SK-N-SH (cell line): ENCODE measurements around the gene DNAJC1. TPM values are rescaled to one million over a fixed set of nuclear protein-coding genes. Genes with fewer than 3 reads are reported as not detected.
A peak's percentile ranks its signal among the peaks of the same experiment; 100 is the strongest.

Experiments
- CTCF ChIA-PET: fragments of 300-600, 350-600 bp; formaldehyde crosslinking; extraction: SDS; loops from one replicate; lab custom pipeline; 2021; lab: Yijun Ruan, JAX
- POLR2A ChIA-PET: fragments of 350-600 bp; sonication (Branson Sonifier 250); formaldehyde crosslinking; extraction: SDS; loops from one replicate; lab custom pipeline; 2020; ENCODE audit warnings: antibody characterized with exemption, inconsistent platforms; lab: Yijun Ruan, JAX
- DNase-seq: peaks from one replicate; pipeline ENCODE4 v3.0.0; 2012
- H2AFZ ChIP-seq: fragments of 200-600 bp; sonication (generic); 2 replicates; pipeline ENCODE4 v1.8.1; 2016; ENCODE audit warnings: antibody characterized with exemption, mild to moderate bottlenecking, low read depth
- H3F3A ChIP-seq: fragments of 200-600 bp; sonication (generic); replicated peaks from 2 replicates; pipeline ENCODE3; 2016; ENCODE audit warnings: antibody characterized with exemption, mild to moderate bottlenecking; ENCODE audit not compliant: insufficient read depth
- H3K27ac ChIP-seq, 2 experiments: fragments of 200-500 bp in 1 of 2; fragments of 200-600 bp in 1 of 2; sonication (Bioruptor generic) in 1 of 2; sonication (generic), shearing (Covaris generic) in 1 of 2; 2 replicates each; pipeline versions ENCODE4 v1.5.1 to v1.6.1; 2014 to 2016; ENCODE audit warnings: low read depth in 2 of 2, inconsistent platforms in 1 of 2, low read length in 1 of 2, mild to moderate bottlenecking in 1 of 2, mixed read lengths in 1 of 2
- H3K27me3 ChIP-seq: fragments of 200-600 bp; sonication (generic), shearing (Covaris generic); 2 replicates; pipeline ENCODE4 v1.6.1; 2016; ENCODE audit warnings: mixed run types; ENCODE audit not compliant: insufficient read depth
- H3K36me3 ChIP-seq, 2 experiments: fragments of 200-500 bp in 1 of 2; fragments of 200-600 bp in 1 of 2; sonication (Bioruptor generic) in 1 of 2; sonication (generic) in 1 of 2; replicated peaks in 1 of 2; 2 replicates each; pipeline versions ENCODE3 to v1.5.1; 2014 to 2016; ENCODE audit warnings: low read length in 1 of 2, mild to moderate bottlenecking in 1 of 2; ENCODE audit not compliant: insufficient read depth in 2 of 2, control insufficient read depth in 1 of 2
- H3K4me1 ChIP-seq, 2 experiments: fragments of 200-500 bp in 1 of 2; fragments of 200-600 bp in 1 of 2; sonication (Bioruptor generic) in 1 of 2; sonication (generic), shearing (Covaris generic) in 1 of 2; 2 replicates each; pipeline versions ENCODE4 v1.5.1 to v1.6.1; 2014 to 2016; ENCODE audit warnings: low read depth in 1 of 2, low read length in 1 of 2, mixed run types in 1 of 2; ENCODE audit not compliant: insufficient read depth in 2 of 2, control insufficient read depth in 1 of 2
- H3K4me2 ChIP-seq: fragments of 200-600 bp; sonication (generic), shearing (Covaris generic); 2 replicates; pipeline ENCODE4 v1.6.1; 2017; ENCODE audit warnings: mixed run types
- H3K4me3 ChIP-seq, 2 experiments: fragments of 200-500 bp in 1 of 2; fragments of 200-600 bp in 1 of 2; sonication (Bioruptor generic) in 1 of 2; sonication (generic), shearing (Covaris generic) in 1 of 2; 2 replicates each; pipeline versions ENCODE4 v1.5.1 to v1.8.1; 2014 to 2016; ENCODE audit warnings: low read depth in 2 of 2, inconsistent platforms in 1 of 2, low read length in 1 of 2, mild to moderate bottlenecking in 1 of 2, mixed read lengths in 1 of 2, moderate library complexity in 1 of 2
- H3K79me2 ChIP-seq: fragments of 200-600 bp; sonication (generic); 2 replicates; pipeline ENCODE4 v1.8.1; 2017; ENCODE audit warnings: mild to moderate bottlenecking; ENCODE audit not compliant: insufficient read depth
- H3K9ac ChIP-seq: fragments of 200-600 bp; sonication (generic); 2 replicates; pipeline ENCODE4 v1.6.1; 2017; ENCODE audit warnings: mixed run types
- H3K9me2 ChIP-seq: fragments of 200-600 bp; sonication (generic); 2 replicates; pipeline ENCODE4 v1.6.1; 2017; ENCODE audit warnings: mixed run types
- H3K9me3 ChIP-seq: fragments of 200-600 bp; sonication (generic); 2 replicates; pipeline ENCODE4 v1.6.1; 2017; ENCODE audit warnings: mixed run types, mild to moderate bottlenecking, moderate library complexity
- H4K20me1 ChIP-seq: fragments of 200-600 bp; sonication (generic); 2 replicates; pipeline ENCODE4 v1.6.1; 2017; ENCODE audit warnings: mild to moderate bottlenecking, mixed run types; ENCODE audit not compliant: insufficient read depth
- EP300 ChIP-seq, 2 experiments: IDR thresholded peaks; 2 replicates each; pipeline versions ENCODE4 v1.4.0 to v1.6.1; 2012; ENCODE audit warnings: borderline replicate concordance in 1 of 2, low read depth in 1 of 2, low read length in 1 of 2
- FOSL2 ChIP-seq: IDR thresholded peaks from 2 replicates; pipeline ENCODE4 v1.4.0; 2012; ENCODE audit warnings: low read depth, mild to moderate bottlenecking, moderate library complexity, borderline replicate concordance
- FOXJ3 ChIP-seq: sonication (generic); formaldehyde crosslinking; IDR thresholded peaks from 2 replicates; pipeline ENCODE4 v1.5.1; 2020; ENCODE audit warnings: mild to moderate bottlenecking, missing genetic modification reagents
- FOXM1 ChIP-seq: IDR thresholded peaks from 2 replicates; pipeline ENCODE4 v1.4.0; 2012; ENCODE audit warnings: low read depth, mild to moderate bottlenecking
- GATA2 ChIP-seq: sonication (generic); formaldehyde crosslinking; IDR thresholded peaks from 2 replicates; pipeline ENCODE4 v1.5.0; 2020; ENCODE audit warnings: mild to moderate bottlenecking, missing genetic modification reagents
- JUND ChIP-seq: IDR thresholded peaks from 2 replicates; pipeline ENCODE4 v1.4.0; 2012
- MEF2A ChIP-seq: IDR thresholded peaks from 2 replicates; pipeline ENCODE4 v1.4.0; 2012; ENCODE audit warnings: low read depth, borderline replicate concordance
- MXI1 ChIP-seq: IDR thresholded peaks from 2 replicates; pipeline ENCODE4 v1.6.1; 2012; ENCODE audit warnings: mild to moderate bottlenecking, low read depth, low read length, improper control_type of control experiment
- NFIC ChIP-seq: IDR thresholded peaks from 2 replicates; pipeline ENCODE4 v1.4.0; 2012; ENCODE audit warnings: borderline replicate concordance
- POLR2AphosphoS5 ChIP-seq: IDR thresholded peaks from 2 replicates; pipeline ENCODE4 v1.6.1; 2012; ENCODE audit warnings: low read depth, low read length
- RAD21 ChIP-seq: IDR thresholded peaks from 2 replicates; pipeline ENCODE4 v1.6.1; 2012; ENCODE audit warnings: mild to moderate bottlenecking, low read length
- RCOR1 ChIP-seq: fragments of 150-350 bp; IDR thresholded peaks from 2 replicates; pipeline ENCODE4 v1.6.1; 2017; ENCODE audit warnings: antibody characterized with exemption, low read length
- SIN3A ChIP-seq: IDR thresholded peaks from 2 replicates; pipeline ENCODE4 v1.6.1; 2012; ENCODE audit warnings: low read depth, mild to moderate bottlenecking, low read length, moderate library complexity, borderline replicate concordance
- SMC3 ChIP-seq: IDR thresholded peaks from 2 replicates; pipeline ENCODE4 v1.6.1; 2012; ENCODE audit warnings: low read depth, low read length, improper control_type of control experiment
- TCF12 ChIP-seq: IDR thresholded peaks from 2 replicates; pipeline ENCODE4 v1.4.0; 2012
- WGBS: methylation state at CpG from one replicate; pipeline ENCODE4 v1.1.6; 2017; ENCODE audit warnings: low lambda C conversion rate; 5-methylcytosine and 5-hydroxymethylcytosine counted together
- polyA plus RNA-seq, 3 experiments: library from polyadenylated mRNA; depleted of rRNA; stranded (reverse); fragments of >200 nt; gene quantifications; 2 replicates each; pipeline ENCODE4 v1.2.3, GENCODE V29; 2012
- TF ChIP-seq, protein P1 (sequence below): fragments of 150-350 bp; IDR thresholded peaks from 2 replicates; pipeline ENCODE4 v1.6.1; 2016; ENCODE audit warnings: mild to moderate bottlenecking, low read depth, low read length
- TF ChIP-seq, protein P2 (sequence below): fragments of 200-600 bp; sonication (generic); IDR thresholded peaks from 2 replicates; pipeline ENCODE4 v1.6.1; 2017; ENCODE audit warnings: antibody characterized with exemption, mild to moderate bottlenecking, moderate library complexity
- TF ChIP-seq, protein P3 (sequence below): IDR thresholded peaks from 2 replicates; pipeline ENCODE4 v1.6.1; 2012; ENCODE audit warnings: mild to moderate bottlenecking, low read depth, low read length, moderate library complexity
- TF ChIP-seq, protein P4 (sequence below): IDR thresholded peaks from 2 replicates; pipeline ENCODE4 v1.4.0; 2012; ENCODE audit warnings: low read depth, borderline replicate concordance

The DNAJC1 gene
- polyA plus RNA-seq, 1 of the 3 experiments (the other 2 are of a cell fraction): 9.3 TPM

DNA sequence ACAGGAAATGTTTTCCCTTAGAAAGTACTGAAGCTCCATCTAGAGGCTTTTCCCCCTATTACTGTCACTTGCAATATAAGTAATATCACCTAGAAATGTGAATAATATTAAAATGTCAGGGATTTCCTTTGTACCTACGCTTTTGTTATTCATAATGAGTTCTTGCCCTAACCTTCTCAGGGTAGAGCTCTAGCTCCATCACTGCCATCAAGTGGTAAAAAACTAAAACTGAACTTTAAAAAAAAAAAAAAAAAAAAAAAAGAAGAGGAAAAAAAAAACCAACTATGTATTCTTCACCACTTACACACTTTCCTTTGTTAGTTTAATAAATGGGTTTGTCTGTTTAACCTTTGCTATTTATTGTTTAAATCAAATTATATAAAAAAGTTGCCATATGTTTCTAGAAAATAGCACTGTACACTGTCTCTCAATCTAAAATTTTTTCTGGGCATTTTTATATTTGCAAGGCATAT is 49.9 kb downstream of the DNAJC1 start:
- Histone ChIP-seq H2AFZ (no peak overlapping the region), H3K4me2 (no peak overlapping the region), H3K9me3 (no peaks in the 10 kb centered on the region), H3K27me3 (no peaks in the 10 kb centered on the region), H4K20me1 (no peaks in the 10 kb centered on the region), H3K4me3 (no peak overlapping the region; a peak in 1 of 4 replicates), H3K36me3 (no peaks in the 10 kb centered on the region), H3K9ac (no peak overlapping the region), H3K27ac (no peak overlapping the region), H3F3A (peaks cover 7% of the 10 kb centered on the region), H3K4me1 (peaks cover 0 to 3% of the 10 kb centered on the region in 2 experiments; a peak in 2 of 4 replicates), H3K9me2 (no peaks in the 10 kb centered on the region), H3K79me2 (peaks cover 5% of the 10 kb centered on the region; the same call in 1 of the 2 replicates)
- TF ChIP-seq MEF2A: no peak
- TF ChIP-seq JUND: no peak
- TF ChIP-seq, protein P1, sequence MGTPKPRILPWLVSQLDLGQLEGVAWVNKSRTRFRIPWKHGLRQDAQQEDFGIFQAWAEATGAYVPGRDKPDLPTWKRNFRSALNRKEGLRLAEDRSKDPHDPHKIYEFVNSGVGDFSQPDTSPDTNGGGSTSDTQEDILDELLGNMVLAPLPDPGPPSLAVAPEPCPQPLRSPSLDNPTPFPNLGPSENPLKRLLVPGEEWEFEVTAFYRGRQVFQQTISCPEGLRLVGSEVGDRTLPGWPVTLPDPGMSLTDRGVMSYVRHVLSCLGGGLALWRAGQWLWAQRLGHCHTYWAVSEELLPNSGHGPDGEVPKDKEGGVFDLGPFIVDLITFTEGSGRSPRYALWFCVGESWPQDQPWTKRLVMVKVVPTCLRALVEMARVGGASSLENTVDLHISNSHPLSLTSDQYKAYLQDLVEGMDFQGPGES: no peak
- no peak for TF ChIP-seq FOXJ3 (CRISPR knock-in tag)
- TF ChIP-seq SIN3A: no peak
- TF ChIP-seq, protein P2, sequence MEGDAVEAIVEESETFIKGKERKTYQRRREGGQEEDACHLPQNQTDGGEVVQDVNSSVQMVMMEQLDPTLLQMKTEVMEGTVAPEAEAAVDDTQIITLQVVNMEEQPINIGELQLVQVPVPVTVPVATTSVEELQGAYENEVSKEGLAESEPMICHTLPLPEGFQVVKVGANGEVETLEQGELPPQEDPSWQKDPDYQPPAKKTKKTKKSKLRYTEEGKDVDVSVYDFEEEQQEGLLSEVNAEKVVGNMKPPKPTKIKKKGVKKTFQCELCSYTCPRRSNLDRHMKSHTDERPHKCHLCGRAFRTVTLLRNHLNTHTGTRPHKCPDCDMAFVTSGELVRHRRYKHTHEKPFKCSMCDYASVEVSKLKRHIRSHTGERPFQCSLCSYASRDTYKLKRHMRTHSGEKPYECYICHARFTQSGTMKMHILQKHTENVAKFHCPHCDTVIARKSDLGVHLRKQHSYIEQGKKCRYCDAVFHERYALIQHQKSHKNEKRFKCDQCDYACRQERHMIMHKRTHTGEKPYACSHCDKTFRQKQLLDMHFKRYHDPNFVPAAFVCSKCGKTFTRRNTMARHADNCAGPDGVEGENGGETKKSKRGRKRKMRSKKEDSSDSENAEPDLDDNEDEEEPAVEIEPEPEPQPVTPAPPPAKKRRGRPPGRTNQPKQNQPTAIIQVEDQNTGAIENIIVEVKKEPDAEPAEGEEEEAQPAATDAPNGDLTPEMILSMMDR: peak; percentile 65
- TF ChIP-seq GATA2 (CRISPR knock-in tag): no peak
- TF ChIP-seq SMC3: peak; percentile 46
- TF ChIP-seq NFIC: no peak
- TF ChIP-seq RAD21: peak; percentile 75
- no peak for TF ChIP-seq POLR2AphosphoS5
- no peak for TF ChIP-seq TCF12
- peak; percentile 54 for DNase-seq
- ChIA-PET POLR2A (no interaction called here), CTCF (interaction anchor here (0.8 to 3.7 kb wide), 8 partner anchors 11 to 1340 kb away, joined by 3 to 24 read pairs (median 4); no protein-coding TSS in a partner anchor)
- 26% methylated on average over 1 of the region's 1 CpG for WGBS

DNA sequence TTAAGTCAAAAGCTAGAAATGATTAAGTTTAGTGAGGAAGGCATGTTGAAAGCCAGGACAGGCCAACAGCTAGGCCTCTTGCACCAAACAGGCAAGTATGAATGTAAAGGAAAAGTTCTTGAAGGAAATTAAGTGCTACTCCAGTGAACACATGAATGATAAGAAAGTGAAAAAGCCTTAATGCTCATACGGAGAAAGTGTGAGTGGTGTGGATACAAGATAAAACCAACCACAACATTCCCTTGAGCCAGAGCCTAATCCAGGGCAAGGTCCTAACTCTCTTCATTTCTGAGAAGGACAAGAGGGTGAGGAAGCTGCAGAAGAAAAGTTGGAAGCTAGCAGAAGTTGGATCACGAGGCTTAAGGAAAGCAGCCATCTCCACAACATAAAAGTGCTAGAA is 53.0 kb downstream of the DNAJC1 start:
- WGBS: 97% methylated on average over 2 of the region's 2 CpGs
- H3K9me2 ChIP-seq: no peaks in the 10 kb centered on the region
- no peaks in the 10 kb centered on the region for H3K27me3 ChIP-seq
- H3K4me3 ChIP-seq: no peak overlapping the region
- no peak overlapping the region for H3K4me2 ChIP-seq
- no peaks in the 10 kb centered on the region for H3K9me3 ChIP-seq
- H3K9ac ChIP-seq: no peak overlapping the region
- no peak overlapping the region for H3K27ac ChIP-seq
- peaks cover 5% of the 10 kb centered on the region; the same call in 1 of the 2 replicates for H3K79me2 ChIP-seq
- no peaks in the 10 kb centered on the region for H4K20me1 ChIP-seq
- H3K4me1 ChIP-seq: no peaks in the 10 kb centered on the region; a peak in 2 of 4 replicates
- no peak for DNase-seq
- H3F3A ChIP-seq: no peaks in the 10 kb centered on the region
- no peaks in the 10 kb centered on the region for H3K36me3 ChIP-seq
- H2AFZ ChIP-seq: no peak overlapping the region
- TF ChIP-seq FOXJ3 (CRISPR knock-in tag): no peak
- TF ChIP-seq RAD21: no peak
- TF ChIP-seq RCOR1: no peak
- TF ChIP-seq, protein P3, sequence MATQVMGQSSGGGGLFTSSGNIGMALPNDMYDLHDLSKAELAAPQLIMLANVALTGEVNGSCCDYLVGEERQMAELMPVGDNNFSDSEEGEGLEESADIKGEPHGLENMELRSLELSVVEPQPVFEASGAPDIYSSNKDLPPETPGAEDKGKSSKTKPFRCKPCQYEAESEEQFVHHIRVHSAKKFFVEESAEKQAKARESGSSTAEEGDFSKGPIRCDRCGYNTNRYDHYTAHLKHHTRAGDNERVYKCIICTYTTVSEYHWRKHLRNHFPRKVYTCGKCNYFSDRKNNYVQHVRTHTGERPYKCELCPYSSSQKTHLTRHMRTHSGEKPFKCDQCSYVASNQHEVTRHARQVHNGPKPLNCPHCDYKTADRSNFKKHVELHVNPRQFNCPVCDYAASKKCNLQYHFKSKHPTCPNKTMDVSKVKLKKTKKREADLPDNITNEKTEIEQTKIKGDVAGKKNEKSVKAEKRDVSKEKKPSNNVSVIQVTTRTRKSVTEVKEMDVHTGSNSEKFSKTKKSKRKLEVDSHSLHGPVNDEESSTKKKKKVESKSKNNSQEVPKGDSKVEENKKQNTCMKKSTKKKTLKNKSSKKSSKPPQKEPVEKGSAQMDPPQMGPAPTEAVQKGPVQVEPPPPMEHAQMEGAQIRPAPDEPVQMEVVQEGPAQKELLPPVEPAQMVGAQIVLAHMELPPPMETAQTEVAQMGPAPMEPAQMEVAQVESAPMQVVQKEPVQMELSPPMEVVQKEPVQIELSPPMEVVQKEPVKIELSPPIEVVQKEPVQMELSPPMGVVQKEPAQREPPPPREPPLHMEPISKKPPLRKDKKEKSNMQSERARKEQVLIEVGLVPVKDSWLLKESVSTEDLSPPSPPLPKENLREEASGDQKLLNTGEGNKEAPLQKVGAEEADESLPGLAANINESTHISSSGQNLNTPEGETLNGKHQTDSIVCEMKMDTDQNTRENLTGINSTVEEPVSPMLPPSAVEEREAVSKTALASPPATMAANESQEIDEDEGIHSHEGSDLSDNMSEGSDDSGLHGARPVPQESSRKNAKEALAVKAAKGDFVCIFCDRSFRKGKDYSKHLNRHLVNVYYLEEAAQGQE: no peak
- no peak for TF ChIP-seq FOXM1
- no peak for TF ChIP-seq JUND
- no peak for TF ChIP-seq FOSL2
- TF ChIP-seq MXI1: no peak
- TF ChIP-seq, protein P1: no peak
- no peak for TF ChIP-seq EP300 (IDR thresholded peaks at IDR 0.05; ENCODE audit: borderline replicate concordance in 1 of 2, low read depth in 1 of 2, low read length in 1 of 2)
- TF ChIP-seq, protein P4, sequence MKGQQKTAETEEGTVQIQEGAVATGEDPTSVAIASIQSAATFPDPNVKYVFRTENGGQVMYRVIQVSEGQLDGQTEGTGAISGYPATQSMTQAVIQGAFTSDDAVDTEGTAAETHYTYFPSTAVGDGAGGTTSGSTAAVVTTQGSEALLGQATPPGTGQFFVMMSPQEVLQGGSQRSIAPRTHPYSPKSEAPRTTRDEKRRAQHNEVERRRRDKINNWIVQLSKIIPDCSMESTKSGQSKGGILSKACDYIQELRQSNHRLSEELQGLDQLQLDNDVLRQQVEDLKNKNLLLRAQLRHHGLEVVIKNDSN: no peak
- no peak for TF ChIP-seq MEF2A
- TF ChIP-seq, all 33 proteins: peak for 0
- POLR2A ChIA-PET: no interaction called here
- CTCF ChIA-PET: interaction anchor here (2.4 to 2.7 kb wide), 2 partner anchors 218 to 455 kb away, joined by 11 to 12 read pairs; no protein-coding TSS in a partner anchor
